Motor neuron (in vitro differentiated cells): Measurements from ENCODE around the gene SYNJ1. TPM values are rescaled to one million over a fixed set of nuclear protein-coding genes. Genes with fewer than 3 reads are reported as not detected.

ENCODE experiments used
- ATAC-seq, 8 experiments: fragments of 200-7000 bp; cut with Tn5 transposase; replicated peaks in 6 of 8; 2 replicates each; pipeline ENCODE4 v1.8.0; 2021; ENCODE audit warnings: mild to moderate bottlenecking in 8 of 8, moderate library complexity in 8 of 8
- H3K27ac ChIP-seq, 2 donors: fragments of 250-450 bp; sonication (Bioruptor Pico); 2 replicates each; pipeline ENCODE4 v1.9.0; 2021; ENCODE audit warnings: antibody characterized with exemption in 2 of 2, mild to moderate bottlenecking in 2 of 2, moderate library complexity in 1 of 2
- H3K4me1 ChIP-seq, 2 donors: fragments of 250-450 bp; sonication (Bioruptor Pico); replicated peaks in 1 of 2; 2 replicates each; pipeline ENCODE4 v1.6.1; 2021; ENCODE audit warnings: antibody characterized with exemption in 2 of 2, mild to moderate bottlenecking in 2 of 2, moderate library complexity in 1 of 2
- H3K4me3 ChIP-seq, 5 donors: fragments of 250-450 bp; sonication (Bioruptor Pico); 2 replicates each; pipeline ENCODE4 v1.9.0; 2021; ENCODE audit warnings: antibody characterized with exemption in 5 of 5, mild to moderate bottlenecking in 5 of 5, moderate library complexity in 4 of 5
- WGBS, 10 experiments: fragments of 450-650 bp; shearing (Covaris generic); methylation state at CpG; one replicate each; pipeline ENCODE4 v1.0.0; 2022; 5-methylcytosine and 5-hydroxymethylcytosine counted together
- in situ Hi-C, 9 experiments: fragments of 400-800 bp; cut with MboI; loops; one replicate each; pipeline ENCODE4 v1.15.0; 2021; ENCODE audit warnings: low sequenced_read_pairs in 9 of 9, low pct_unique_long_range_greater_than_20kb in 2 of 9; ENCODE audit not compliant: unreplicated experiment in 9 of 9
- total RNA-seq, 8 experiments: library from RNA; unstranded; fragments of 300-600 nt; gene quantifications; 2 replicates each; pipeline versions ENCODE4 v1.2.3 to v1.2.4, GENCODE V29; 2022

Gene SYNJ1
- total RNA-seq, 8 experiments from 2014 or later = 5.1 to 22.7 (median 11.2) TPM

DNA sequence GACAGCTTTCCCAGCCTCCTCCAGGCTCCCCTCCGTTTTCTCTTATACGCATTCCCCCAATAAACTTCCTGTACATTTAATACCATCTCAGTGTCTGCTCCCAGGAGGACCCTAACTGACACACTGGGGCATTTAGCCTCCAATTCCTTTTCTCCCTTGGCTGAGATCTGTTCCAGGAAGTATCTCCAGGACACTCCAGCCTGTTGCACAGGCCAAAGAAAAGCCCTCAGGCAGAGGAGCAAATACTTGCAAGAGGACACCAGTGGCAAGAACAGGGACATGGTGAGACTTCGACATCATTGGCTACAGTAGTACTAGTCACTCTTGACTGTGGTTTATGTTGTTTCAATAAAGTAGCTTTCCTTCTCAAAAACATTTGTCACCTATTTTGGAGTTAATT, 4.7 kb upstream of the SYNJ1 start:
- in situ Hi-C loops = no loop called here
- Histone ChIP-seq H3K4me3 (no peak overlapping the region), H3K4me1 (peaks cover 6 to 41% of the 10 kb centered on the region in 2 donors), H3K27ac (no peak overlapping the region)
- WGBS, 10 experiments = 50 to 100% (median 90%) methylated on average over 1 to 3 of the region's 3 CpGs; no CpG with 5 or more reads in 2 of the 10 experiments
- ATAC-seq = no peak

GRCh38 chr21:32728848-32729247, 1.0 kb upstream of the SYNJ1 start:
- H3K4me3 ChIP-seq = peak overlapping the region; percentile 80 to 97 (median 94)
- peaks cover 8 to 54% of the 10 kb centered on the region in 2 donors for H3K4me1 ChIP-seq
- 0 to 95% (median 67%) methylated on average over 1 to 3 of the region's 3 CpGs for WGBS, 10 experiments
- H3K27ac ChIP-seq = peak overlapping the region; percentile 89 to 96
- in situ Hi-C loops = no loop called here
- no peak for ATAC-seq

DNA sequence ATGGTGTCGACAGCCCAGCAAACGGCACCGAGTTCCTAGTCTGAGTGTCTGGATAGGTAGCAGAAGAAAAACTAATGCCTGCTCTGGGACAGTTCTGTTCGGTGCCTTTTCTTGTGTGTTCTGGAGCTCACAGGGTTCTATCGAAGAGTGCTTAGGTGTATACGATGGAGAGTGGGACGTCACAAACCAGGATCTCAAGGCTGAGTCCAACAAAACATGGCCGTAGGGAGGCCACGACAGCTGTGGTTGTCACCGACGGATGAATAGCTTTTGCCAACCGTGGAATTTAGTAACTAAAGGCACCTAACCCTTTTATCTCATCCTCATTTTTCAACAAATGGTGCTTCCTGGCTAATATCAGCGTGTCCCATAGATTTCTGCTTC, 635 bp upstream of the SYNJ1 start:
- no peak for ATAC-seq
- in situ Hi-C loops = no loop called here
- peak overlapping the region; percentile 89 to 96 for H3K27ac ChIP-seq

GRCh38 chr21:32726839-32727686, 750 bp downstream of the SYNJ1 start:
- WGBS, 10 experiments = 0 to 12% (median 0%) methylated on average over 1 to 24 of the region's 42 CpGs; no CpG with 5 or more reads in 1 of the 10 experiments
- peak overlapping the region; percentile 89 to 96 for H3K27ac ChIP-seq
- in situ Hi-C loops = no loop called here
- peak overlapping the region; percentile 80 to 97 (median 94) for H3K4me3 ChIP-seq
- H3K4me1 ChIP-seq = peaks cover 8 to 46% of the 10 kb centered on the region in 2 donors
- peak; percentile 7 to 24 (median 17) for ATAC-seq

More for the DNA sequence above, 635 bp upstream of the SYNJ1 start:
- H3K4me1 ChIP-seq = peaks cover 8 to 54% of the 10 kb centered on the region in 2 donors
- WGBS, 10 experiments = 4 to 40% (median 9%) methylated on average over 1 to 9 of the region's 13 CpGs; no CpG with 5 or more reads in 1 of the 10 experiments
- peak overlapping the region; percentile 80 to 97 (median 94) for H3K4me3 ChIP-seq

DNA sequence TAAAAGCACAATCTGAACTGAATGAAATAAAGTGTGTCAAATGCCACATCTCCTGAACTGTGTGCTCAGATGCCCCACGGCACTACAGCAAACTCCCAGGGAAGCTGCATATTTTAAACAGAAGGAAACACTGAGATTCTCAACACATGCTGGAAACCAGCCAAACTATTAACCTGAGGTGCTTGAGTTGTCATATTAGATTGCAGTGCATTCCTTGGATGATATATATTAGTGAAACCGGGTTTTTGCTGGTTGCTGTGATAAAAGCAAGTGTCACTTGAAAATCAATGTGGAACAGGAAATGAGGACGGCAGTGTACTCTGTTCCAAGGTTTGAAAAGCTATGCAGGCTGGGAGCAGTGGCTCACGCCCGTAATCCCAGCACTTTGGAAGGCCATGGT, 8.7 kb downstream of the SYNJ1 start:
- in situ Hi-C loops = no loop called here
- Histone ChIP-seq H3K27ac (no peak overlapping the region), H3K4me3 (no peak overlapping the region), H3K4me1 (peaks cover 3 to 6% of the 10 kb centered on the region in 2 donors)
- 60 to 94% (median 88%) methylated on average over 1 to 5 of the region's 5 CpGs; no CpG with 5 or more reads in 2 of the 10 experiments for WGBS, 10 experiments
- peak in 3 of 8 experiments; percentile 21 to 50 (median 26) for ATAC-seq

- 75 to 100% (median 83%) methylated on average over 1 to 2 of the region's 2 CpGs; no CpG with 5 or more reads in 2 of the 10 experiments for WGBS, 10 experiments
- Histone ChIP-seq H3K4me3 (no peak overlapping the region), H3K4me1 (peaks cover 3 to 6% of the 10 kb centered on the region in 2 donors), H3K27ac (no peak overlapping the region)
- in situ Hi-C loops = no loop called here
- no peak for ATAC-seq
Measured at GRCh38 chr21:32717851-32718316, 9.9 kb downstream of the SYNJ1 start.

DNA sequence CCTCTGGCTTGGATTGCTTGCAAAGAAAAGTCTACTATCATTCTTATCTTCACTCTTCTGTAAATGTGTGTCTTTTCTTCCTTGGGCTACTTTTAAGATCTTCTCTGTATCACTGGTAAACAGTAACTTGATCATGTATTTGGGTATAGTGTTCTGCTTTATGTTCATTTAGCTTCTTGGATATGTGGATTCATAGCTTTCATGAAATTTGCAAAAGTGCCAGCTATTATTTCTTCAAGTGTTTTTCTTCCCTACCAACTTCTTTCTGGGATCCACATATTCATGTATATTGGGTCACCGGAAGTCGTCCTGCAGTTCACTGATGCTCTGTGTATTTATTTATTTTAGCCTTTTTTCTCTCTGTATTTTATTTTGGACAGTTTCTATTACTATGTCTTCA, 11.3 kb downstream of the SYNJ1 start:
- Histone ChIP-seq H3K4me1 (peaks cover 3 to 6% of the 10 kb centered on the region in 2 donors), H3K27ac (no peak overlapping the region), H3K4me3 (no peak overlapping the region)
- ATAC-seq = no peak
- 79 to 100% (median 97%) methylated on average over 2 of the region's 2 CpGs for WGBS, 10 experiments
- in situ Hi-C loops = no loop called here

- no peak overlapping the region for H3K4me3 ChIP-seq
- no peak overlapping the region for H3K27ac ChIP-seq
- ATAC-seq = no peak
- in situ Hi-C loops = no loop called here
- H3K4me1 ChIP-seq = peaks cover 3 to 6% of the 10 kb centered on the region in 2 donors
Measured at GRCh38 chr21:32713726-32714125, 14.1 kb downstream of the SYNJ1 start.

GRCh38 chr21:32712641-32713040, 15.2 kb downstream of the SYNJ1 start:
- Histone ChIP-seq H3K4me3 (no peak overlapping the region), H3K27ac (no peak overlapping the region), H3K4me1 (peaks cover 0 to 1% of the 10 kb centered on the region in 2 donors)
- ATAC-seq = no peak
- WGBS, 10 experiments = 85 to 100% (median 96%) methylated on average over 1 to 4 of the region's 4 CpGs
- in situ Hi-C loops = no loop called here

DNA sequence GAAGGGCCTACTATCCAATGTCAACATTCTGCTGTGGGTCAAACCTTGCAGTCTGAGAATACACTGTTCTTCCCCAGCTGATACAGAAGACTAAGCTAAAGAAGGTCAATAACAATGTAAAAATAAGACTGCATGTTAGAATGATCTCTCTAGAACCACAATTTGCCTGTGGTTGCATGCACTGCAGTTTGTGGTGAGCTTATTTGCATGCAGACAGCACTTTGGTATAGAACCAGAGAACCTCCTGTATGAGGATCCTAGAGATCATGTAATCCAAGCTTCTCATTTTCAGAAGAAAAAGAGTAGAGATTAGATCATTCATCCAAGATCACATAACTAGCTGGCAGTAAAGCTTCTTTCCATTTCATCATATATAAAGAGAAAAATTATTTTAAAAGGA, 15.8 kb downstream of the SYNJ1 start:
- Histone ChIP-seq H3K27ac (no peak overlapping the region), H3K4me1 (no peaks in the 10 kb centered on the region), H3K4me3 (no peak overlapping the region)
- in situ Hi-C loops = no loop called here
- ATAC-seq = no peak

GRCh38 chr21:32710987-32711386, 16.8 kb downstream of the SYNJ1 start:
- ATAC-seq = no peak

DNA sequence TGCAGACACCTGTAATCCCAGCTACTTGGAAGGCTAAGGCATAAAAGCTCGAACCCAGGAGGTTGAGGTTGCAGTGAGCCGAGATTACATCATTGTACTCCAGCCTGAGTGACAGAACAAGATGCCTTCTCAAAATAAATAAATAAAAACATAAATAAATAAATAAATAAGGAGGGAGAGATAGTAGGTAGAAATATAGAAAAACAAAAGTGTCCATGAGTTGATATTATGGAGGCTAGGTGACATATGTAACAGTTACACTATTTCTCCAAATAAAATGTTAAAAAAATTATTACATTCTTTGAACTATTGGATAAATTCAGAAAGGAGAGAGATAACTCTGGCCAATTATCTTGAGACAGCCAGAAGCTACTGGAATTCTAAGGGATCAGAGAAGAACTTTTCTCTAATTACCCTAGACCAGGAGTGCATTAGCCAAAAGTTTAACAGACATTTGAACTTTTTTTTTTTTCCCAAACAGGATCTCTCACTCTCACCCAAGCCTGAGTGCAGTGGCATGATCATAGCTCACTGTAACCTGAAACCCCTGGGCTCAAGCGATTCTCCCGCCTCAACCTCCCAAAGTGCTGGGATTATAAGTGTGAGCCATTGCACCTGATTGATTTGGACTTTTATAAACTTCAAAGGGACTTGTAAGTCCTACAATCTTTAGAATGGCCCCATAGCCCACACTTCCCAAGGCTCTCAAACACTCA, 17.6 kb downstream of the SYNJ1 start:
- Histone ChIP-seq H3K27ac (no peak overlapping the region), H3K4me1 (no peaks in the 10 kb centered on the region), H3K4me3 (no peak overlapping the region)
- ATAC-seq = no peak
- WGBS, 10 experiments = 50 to 100% (median 74%) methylated on average over 1 to 4 of the region's 4 CpGs
- in situ Hi-C loops = no loop called here

More at GRCh38 chr21:32710987-32711386, 16.8 kb downstream of the SYNJ1 start:
- Histone ChIP-seq H3K4me3 (no peak overlapping the region), H3K27ac (no peak overlapping the region), H3K4me1 (no peaks in the 10 kb centered on the region)
- in situ Hi-C loops = no loop called here
- 77 to 100% (median 86%) methylated on average over 1 to 4 of the region's 4 CpGs for WGBS, 10 experiments

GRCh38 chr21:32708069-32708468, 19.7 kb downstream of the SYNJ1 start:
- WGBS, 10 experiments = 56 to 100% (median 83%) methylated on average over 1 to 6 of the region's 6 CpGs

More at GRCh38 chr21:32708069-32708468, 19.7 kb downstream of the SYNJ1 start:
- in situ Hi-C loops = no loop called here
- Histone ChIP-seq H3K27ac (no peak overlapping the region), H3K4me1 (peaks cover 0 to under 1% of the 10 kb centered on the region in 2 donors), H3K4me3 (no peak overlapping the region)
- no peak for ATAC-seq
